Right lobe of liver (tissue), 6 donors: ENCODE results near the gene MAIP1. TPM values are rescaled to one million over a fixed set of nuclear protein-coding genes. Genes with fewer than 3 reads are reported as not detected.
A peak's percentile ranks its signal among the peaks of the same experiment; 100 is the strongest.

Experiments used
- ATAC-seq, 4 donors: fragments of 200-7000 bp; cut with Tn5 transposase; one replicate each; pipeline ENCODE4 v1.9.1; 2020; ENCODE audit warnings: mild to moderate bottlenecking in 4 of 4, moderate library complexity in 4 of 4
- DNase-seq, 3 donors: peaks; one replicate each; pipeline ENCODE4 v3.0.0-alpha.2; 2020
- H3K27ac ChIP-seq, 3 donors: fragments of 200-600 bp; one replicate each; pipeline ENCODE4 v1.8.0; 2022
- H3K27me3 ChIP-seq, 2 donors: fragments of 200-600 bp; one replicate each; pipeline ENCODE4 v1.8.0; 2022
- H3K36me3 ChIP-seq, 4 donors: fragments of 200-600 bp; sonication (generic) in 1 of 4; one replicate each; pipeline versions ENCODE4 v1.5.1 to v1.8.0; 2017 to 2022; ENCODE audit warnings: control low read depth in 1 of 4
- H3K4me1 ChIP-seq, 4 donors: fragments of 200-600 bp; sonication (generic) in 1 of 4; one replicate each; pipeline versions ENCODE4 v1.5.1 to v1.8.0; 2017 to 2022; ENCODE audit warnings: control low read depth in 1 of 4
- H3K4me3 ChIP-seq, 3 donors: fragments of 200-600 bp; one replicate each; pipeline ENCODE4 v1.8.0; 2022
- H3K9me3 ChIP-seq, 4 donors: fragments of 200-600 bp; sonication (generic) in 1 of 4; one replicate each; pipeline versions ENCODE4 v1.5.1 to v1.8.0; 2017 to 2022; ENCODE audit warnings: control low read depth in 1 of 4
- CTCF ChIP-seq, 4 donors: fragments of 200-600 bp in 3 of 4; fragments of 450-650 bp in 1 of 4; IDR thresholded peaks; one replicate each; pipeline versions ENCODE4 v1.5.1 to v1.8.0; 2016 to 2022; ENCODE audit warnings: antibody characterized with exemption in 4 of 4, mild to moderate bottlenecking in 2 of 4
- POLR2A ChIP-seq: fragments of 450-650 bp; IDR thresholded peaks from one replicate; pipeline ENCODE4 v1.6.1; 2017; ENCODE audit warnings: antibody characterized with exemption, mild to moderate bottlenecking
- WGBS: methylation state at CpG from one replicate; pipeline ENCODE4 v1.1.6; 2018; ENCODE audit warnings: low coverage, low lambda C conversion rate; ENCODE audit not compliant: insufficient coverage; ENCODE audit errors: missing lambda C conversion rate; 5-methylcytosine and 5-hydroxymethylcytosine counted together
- intact Hi-C, 2 donors: fragments of 100-400 bp; cut with DNase I; formaldehyde crosslinking; loops; one replicate each; pipeline versions ENCODE4 v1.11.2 to v1.14.1; 2022
- total RNA-seq, 6 experiments: library from RNA; depleted of rRNA in 2 of 6; stranded (reverse); fragments of >200 nt in 2 of 6; fragmentation: NEBNext Ultra II Directional in 3 of 6; extraction: Animal tissue kit (Norgen Biotek cat#: 25700) in 3 of 6; gene quantifications; one replicate each; pipeline versions ENCODE4 v1.1.0 to v1.2.4, GENCODE V29; 2016 to 2023
- donor health status: DM: no; HTN: yes; CAD: no.
- donor health status: DM: no; HTN: no; CAD: no.
- donor health status: DM: no; HTN: no; CAD: no.
- donor health status: DM: no; HTN: yes; CAD: no.
- donor health status: DM: no; HTN: yes; CAD: no.

MAIP1 gene
- total RNA-seq, 6 experiments from 2014 or later: 23.4 to 39.7 (median 30.7) TPM

DNA sequence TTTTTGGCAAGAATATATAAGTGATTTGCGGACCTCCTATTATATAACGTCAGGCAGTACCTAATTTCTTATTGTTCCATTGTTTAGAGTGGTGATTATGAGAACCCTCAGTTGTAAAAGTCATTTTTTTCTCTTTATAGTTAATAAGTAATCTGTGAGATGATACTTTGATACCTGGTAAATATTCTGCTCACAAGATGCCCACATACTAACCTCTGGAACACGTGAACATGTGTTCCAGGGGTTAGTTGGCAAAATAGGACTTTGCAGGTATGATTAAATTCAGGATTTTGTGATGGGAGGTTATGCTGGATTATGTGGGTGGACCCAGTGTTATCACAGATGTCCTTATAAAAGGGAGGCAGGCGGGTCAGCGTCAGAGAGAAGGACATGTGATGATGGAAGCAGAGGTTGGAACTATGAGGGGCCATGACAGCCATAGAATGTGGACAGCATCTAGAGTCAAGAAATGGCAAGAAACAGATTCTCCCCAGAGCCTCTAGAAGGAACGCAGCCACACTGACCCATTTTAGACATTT is 16.8 kb downstream of the MAIP1 start:
- intact Hi-C loops: loop anchor here in 1 of 2 donors (10.0 kb wide), 1 partner anchor 503 kb away; no protein-coding TSS in a partner anchor
- DNase-seq (peak in 1 of 3 donors; percentile 64), ATAC-seq (peak; percentile 78 to 89 (median 83))
- Histone ChIP-seq H3K27ac (peak overlapping the region in 2 of 3 donors; percentile 65 to 74), H3K27me3 (no peaks in the 10 kb centered on the region), H3K9me3 (no peaks in the 10 kb centered on the region), H3K36me3 (no peaks in the 10 kb centered on the region), H3K4me3 (no peak overlapping the region), H3K4me1 (peaks cover 0 to 20% (median 9%) of the 10 kb centered on the region in 4 donors)
- 42% methylated on average over 6 of the region's 6 CpGs for WGBS
- TF ChIP-seq POLR2A: no peak

- Histone ChIP-seq H3K4me3 (no peak overlapping the region), H3K4me1 (peaks cover 0 to 35% (median 17%) of the 10 kb centered on the region in 4 donors), H3K36me3 (no peaks in the 10 kb centered on the region), H3K27ac (peak overlapping the region in 1 of 3 donors; percentile 65), H3K9me3 (no peaks in the 10 kb centered on the region), H3K27me3 (no peaks in the 10 kb centered on the region)
- TF ChIP-seq POLR2A (no peak), CTCF (IDR thresholded peaks at IDR 0.05) (peak; percentile 58 to 71 (median 61))
- DNase-seq: no peak
- intact Hi-C loops: loop anchor here in 1 of 2 donors (10.0 kb wide), 1 partner anchor 501 kb away; no protein-coding TSS in a partner anchor
- peak; percentile 57 to 65 (median 59) for ATAC-seq
- 11% methylated on average over 2 of the region's 2 CpGs for WGBS
These were observed 18.3 kb downstream of the MAIP1 start for GRCh38 chr2:199973703-199974102.

GRCh38 chr2:199975273-199975895 is 20.0 kb downstream of the MAIP1 start:
- Histone ChIP-seq H3K4me3 (no peak overlapping the region), H3K4me1 (peaks cover 0 to 51% (median 23%) of the 10 kb centered on the region in 4 donors), H3K27ac (no peak overlapping the region), H3K36me3 (no peaks in the 10 kb centered on the region), H3K27me3 (no peaks in the 10 kb centered on the region), H3K9me3 (no peaks in the 10 kb centered on the region)
- intact Hi-C loops: loop anchor here (5.0 to 10.0 kb wide), 2 partner anchors 499 to 507 kb away; no protein-coding TSS in a partner anchor
- TF ChIP-seq CTCF (IDR thresholded peaks at IDR 0.05): no peak
- TF ChIP-seq POLR2A: no peak
- ATAC-seq (no peak), DNase-seq (no peak)
- 71% methylated on average over 1 of the region's 3 CpGs for WGBS

- H3K36me3 ChIP-seq: no peaks in the 10 kb centered on the region
- H3K27ac ChIP-seq: peak overlapping the region; percentile 13 to 50 (median 16)
- TF ChIP-seq POLR2A (no peak), CTCF (IDR thresholded peaks at IDR 0.05) (no peak)
- DNase-seq (peak in 2 of 3 donors; percentile 24 to 60), ATAC-seq (peak; percentile 72 to 80 (median 76))
- intact Hi-C loops: loop anchor here (5.0 to 10.0 kb wide), 2 partner anchors 497 to 504 kb away; no protein-coding TSS in a partner anchor
- no peaks in the 10 kb centered on the region for H3K27me3 ChIP-seq
- no peak overlapping the region for H3K4me3 ChIP-seq
- H3K9me3 ChIP-seq: no peaks in the 10 kb centered on the region
- H3K4me1 ChIP-seq: peaks cover 0 to 43% (median 19%) of the 10 kb centered on the region in 4 donors
These were observed 22.6 kb downstream of the MAIP1 start for GRCh38 chr2:199977984-199978415.

DNA sequence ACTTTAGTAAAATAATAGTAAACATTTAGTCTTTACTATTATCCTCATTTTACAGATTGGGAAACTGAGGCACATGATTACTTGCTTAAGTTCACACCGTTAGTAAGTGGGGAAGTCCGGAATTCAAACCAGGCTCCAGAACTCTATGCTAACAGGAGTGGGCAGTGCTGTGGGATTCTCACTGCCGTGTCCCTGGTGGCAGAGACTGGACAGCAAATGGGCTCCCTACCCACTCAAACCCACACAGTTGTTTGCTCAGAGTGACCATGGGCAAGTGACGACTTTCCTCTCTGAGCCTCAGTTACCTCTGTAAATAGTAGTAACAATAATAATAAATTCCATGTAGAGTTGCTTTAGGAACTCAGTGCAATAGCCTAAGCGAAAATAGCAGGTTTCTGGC is 24.0 kb downstream of the MAIP1 start:
- intact Hi-C loops: loop anchor here (5.0 to 10.0 kb wide), 2 partner anchors 495 to 503 kb away; no protein-coding TSS in a partner anchor
- ATAC-seq (peak in 3 of 4 donors; percentile 4 to 26 (median 6)), DNase-seq (no peak)
- no peaks in the 10 kb centered on the region for H3K9me3 ChIP-seq
- H3K27ac ChIP-seq: peak overlapping the region; percentile 16 to 54 (median 26)
- H3K27me3 ChIP-seq: no peaks in the 10 kb centered on the region
- TF ChIP-seq POLR2A (no peak), CTCF (IDR thresholded peaks at IDR 0.05) (no peak)
- 30% methylated on average over 5 of the region's 5 CpGs for WGBS
- peaks cover 0 to 40% (median 16%) of the 10 kb centered on the region in 4 donors for H3K4me1 ChIP-seq
- H3K4me3 ChIP-seq: peak overlapping the region; percentile 11 to 37 (median 36)
- no peaks in the 10 kb centered on the region for H3K36me3 ChIP-seq
